GM04503 (cell line): Measurements from ENCODE around the gene FABP1.

Experiments used
- DNase-seq: peaks from one replicate; pipeline ENCODE4 v3.0.0-alpha.2; 2012; ENCODE audit warnings: low read depth

FABP1 gene

DNA sequence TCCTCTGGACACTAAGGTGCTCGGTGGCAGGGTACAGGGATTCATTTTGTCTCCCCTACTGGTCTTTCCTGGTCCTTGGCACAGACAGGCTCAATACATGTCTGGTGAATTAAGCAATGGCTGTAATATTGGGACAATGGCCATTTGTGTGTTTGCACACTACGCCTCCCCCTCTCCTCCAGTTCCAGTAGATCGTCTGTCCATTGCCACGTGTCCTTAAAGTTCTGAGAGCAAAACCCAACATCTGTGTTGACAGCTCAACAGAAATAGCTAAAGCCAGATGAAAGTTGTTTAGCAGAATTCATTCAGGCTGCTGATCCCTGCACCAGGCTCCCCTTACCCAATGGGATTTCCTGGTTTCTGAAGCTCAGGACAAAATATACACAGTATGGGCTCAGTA, 9.0 kb upstream of the FABP1 start:
- DNase-seq = no peak

DNA sequence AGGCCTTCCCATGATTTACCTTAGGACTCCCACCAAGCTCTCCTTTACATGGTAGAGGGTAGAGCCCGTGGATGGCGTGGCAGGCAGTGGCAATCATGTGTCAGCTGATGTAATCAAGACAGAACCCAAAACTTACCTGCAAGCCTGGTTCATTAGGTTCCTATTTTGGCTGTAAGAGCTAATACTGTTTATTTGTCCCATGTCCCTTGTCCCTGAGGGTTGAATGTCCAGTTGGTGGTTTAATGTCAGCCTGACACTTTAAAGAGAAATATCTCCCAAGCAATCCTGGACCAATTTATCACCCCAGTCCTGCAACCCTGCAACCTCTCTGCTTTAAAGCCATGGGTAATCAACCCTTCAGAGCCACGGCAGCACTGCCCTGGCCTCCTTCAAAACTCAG, 6.0 kb upstream of the FABP1 start:
- DNase-seq = no peak

DNA sequence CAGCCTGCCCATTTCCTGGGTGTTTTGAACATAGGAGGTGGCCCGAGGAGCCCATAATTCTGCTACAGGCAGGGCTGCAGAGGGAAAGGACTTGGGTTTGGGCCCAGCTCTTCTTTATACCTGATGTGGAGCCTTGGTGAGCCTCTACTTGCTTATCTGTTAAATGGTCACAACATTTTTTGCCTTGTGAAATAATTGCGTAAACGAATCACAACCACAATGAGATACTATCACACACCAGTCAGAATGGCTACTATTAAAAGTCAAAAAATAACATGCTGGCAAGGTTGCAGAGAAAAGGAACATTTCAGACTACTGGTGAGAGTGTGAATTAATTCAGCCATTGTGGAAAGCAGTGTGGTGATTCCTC, 4.1 kb upstream of the FABP1 start:
- DNase-seq = no peak

DNA sequence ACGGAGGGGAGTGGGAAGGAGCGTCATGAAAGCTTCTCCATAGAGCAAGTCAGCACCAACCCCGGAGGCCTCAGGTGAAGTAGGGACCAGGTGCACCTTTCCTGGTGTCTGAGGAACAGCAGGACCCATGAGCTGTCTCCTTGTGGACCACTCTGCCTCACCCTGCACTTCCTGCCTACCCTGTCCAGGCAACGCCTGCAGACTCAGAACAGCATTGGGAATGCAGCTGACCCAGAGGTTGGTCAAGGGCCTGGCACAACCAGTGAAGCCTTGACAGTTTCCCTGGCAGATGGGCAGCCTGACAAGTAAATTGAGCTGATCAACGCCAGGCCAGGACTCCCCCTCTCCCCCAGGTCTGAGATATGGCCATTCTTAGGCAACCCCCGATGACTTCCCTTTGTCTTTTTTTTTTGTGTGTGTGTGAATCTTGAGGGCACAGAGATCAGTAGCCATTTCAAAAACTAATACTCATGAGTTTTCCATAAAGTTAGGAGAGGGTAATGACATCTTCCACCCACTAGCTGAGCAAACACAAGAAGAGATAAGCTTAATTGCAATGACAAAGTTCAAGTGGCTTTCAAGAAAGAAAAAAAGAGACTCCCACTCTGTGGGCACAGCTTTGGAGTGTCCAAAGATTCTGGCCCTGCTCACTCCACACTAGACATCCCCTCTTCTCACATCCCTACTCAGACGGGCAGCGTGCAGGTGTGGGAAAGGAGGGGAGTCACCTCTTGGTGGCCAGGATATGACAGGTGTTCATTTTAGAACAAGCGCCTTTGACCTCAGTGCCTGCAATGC, 3.5 kb upstream of the FABP1 start:
- DNase-seq = no peak

DNA sequence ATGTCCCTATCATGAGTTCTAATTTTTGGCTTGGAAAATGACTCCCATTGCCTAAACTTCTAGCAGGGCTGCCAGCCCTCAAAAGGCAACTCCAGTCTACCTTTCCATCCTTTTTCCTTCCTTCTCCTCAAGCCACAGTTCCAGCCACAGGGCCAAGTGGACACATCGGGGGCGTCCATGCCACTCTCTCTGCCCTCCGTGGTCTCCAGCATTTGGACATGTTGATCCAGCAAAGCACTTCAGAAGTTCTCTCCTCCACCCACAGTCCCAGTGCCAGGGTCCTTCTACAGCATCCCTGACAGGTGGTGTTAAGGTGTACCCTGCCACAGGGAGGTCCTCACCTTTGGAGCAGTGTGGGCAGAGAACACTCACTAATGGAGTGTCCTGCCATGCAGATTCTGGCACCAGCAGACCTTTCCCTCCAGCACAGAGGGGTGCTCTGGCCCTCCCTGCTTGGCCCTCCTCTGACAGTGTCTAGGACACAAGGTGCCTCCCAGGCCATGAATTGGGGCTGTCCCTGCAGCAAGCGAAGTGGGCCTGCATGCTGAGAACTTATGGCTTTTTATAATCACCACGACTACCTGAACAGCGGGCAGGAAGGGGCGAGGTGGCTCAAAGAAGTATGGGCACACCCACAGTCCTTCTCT, 1.6 kb upstream of the FABP1 start:
- DNase-seq = no peak

DNA sequence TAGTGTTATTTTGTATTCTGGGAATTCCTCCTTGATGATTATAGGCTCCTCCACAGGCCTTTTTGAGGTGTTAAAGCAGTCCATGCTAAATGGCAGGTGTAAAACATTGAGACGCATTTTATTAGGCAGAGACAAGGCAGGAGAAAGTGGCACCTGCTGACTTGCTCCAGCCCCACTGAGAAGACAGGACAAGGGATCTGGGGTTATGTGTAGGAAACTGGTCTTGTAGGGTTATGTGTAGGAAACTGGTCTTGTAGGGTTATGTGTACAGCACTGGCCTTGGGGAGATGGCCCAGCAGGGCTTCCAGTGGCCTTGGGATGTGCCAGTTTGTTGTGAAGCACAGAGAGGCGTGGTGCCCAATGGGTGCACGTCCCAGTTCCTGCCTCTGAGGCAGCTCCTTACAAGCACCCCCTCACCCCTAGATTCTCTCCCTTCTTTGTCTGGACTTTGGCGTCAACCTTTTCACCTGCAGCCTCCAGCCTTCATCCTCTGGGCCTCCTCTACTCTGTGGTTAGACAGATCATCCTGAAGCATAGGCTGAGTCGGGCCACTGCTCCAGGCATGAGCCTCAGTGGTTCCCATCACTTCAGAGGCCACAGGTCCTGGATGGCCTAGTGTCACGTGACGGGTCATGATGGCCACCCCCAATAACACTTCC, 921 bp upstream of the FABP1 start:
- no peak for DNase-seq

DNA sequence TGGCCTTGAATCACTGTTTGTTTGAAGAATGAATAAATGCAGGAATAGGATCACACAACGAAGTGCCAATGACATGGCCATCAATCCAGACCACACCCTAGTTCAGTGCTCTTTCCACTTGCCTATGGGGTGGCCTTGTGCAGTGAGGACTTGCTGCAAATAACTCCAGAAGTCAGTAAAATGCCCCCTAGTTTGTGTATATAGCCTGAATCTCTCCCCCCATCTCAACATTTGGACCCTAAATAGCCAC, 299 bp downstream of the FABP1 start:
- no peak for DNase-seq

DNA sequence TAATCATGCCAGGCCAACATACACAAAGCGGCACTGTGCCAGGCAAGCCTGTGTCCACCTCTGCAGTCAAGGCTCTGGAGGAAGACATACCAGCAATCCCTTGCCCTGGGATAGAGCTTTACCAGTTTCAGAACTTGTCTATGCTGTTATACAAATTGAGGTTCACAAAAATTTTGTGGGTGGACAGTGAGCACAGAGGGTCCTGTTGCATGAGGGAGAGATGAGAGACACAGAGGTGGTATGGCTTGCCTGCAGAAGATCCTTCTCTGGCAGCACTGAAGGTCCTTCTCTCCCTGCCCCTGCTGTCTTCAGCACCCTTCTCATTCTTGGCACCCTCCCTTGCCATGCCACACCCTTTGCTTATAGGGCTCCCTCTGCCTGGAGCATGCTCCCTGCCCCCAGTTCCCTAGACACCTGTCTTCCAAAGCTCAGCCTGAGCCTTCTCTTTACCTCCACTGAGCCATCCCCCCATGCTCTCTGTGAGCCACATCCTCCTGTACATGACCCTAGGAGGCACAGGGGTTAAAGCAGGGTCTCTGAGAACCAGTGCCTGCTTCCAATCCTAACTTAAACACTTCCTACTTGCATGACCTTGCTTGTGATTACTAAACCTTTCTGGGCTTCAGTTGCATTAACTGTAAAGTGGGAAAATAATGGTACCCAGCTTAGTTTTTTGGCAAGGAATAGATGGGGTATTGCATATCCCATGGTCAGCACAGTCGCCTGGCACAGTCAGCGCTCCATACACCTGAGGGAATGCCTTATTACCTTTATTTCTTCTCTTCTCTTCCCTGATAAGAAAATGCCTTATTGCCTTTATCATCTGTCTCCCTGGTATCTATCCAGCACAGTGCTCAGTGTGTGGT, 857 bp downstream of the FABP1 start:
- no peak for DNase-seq

DNA sequence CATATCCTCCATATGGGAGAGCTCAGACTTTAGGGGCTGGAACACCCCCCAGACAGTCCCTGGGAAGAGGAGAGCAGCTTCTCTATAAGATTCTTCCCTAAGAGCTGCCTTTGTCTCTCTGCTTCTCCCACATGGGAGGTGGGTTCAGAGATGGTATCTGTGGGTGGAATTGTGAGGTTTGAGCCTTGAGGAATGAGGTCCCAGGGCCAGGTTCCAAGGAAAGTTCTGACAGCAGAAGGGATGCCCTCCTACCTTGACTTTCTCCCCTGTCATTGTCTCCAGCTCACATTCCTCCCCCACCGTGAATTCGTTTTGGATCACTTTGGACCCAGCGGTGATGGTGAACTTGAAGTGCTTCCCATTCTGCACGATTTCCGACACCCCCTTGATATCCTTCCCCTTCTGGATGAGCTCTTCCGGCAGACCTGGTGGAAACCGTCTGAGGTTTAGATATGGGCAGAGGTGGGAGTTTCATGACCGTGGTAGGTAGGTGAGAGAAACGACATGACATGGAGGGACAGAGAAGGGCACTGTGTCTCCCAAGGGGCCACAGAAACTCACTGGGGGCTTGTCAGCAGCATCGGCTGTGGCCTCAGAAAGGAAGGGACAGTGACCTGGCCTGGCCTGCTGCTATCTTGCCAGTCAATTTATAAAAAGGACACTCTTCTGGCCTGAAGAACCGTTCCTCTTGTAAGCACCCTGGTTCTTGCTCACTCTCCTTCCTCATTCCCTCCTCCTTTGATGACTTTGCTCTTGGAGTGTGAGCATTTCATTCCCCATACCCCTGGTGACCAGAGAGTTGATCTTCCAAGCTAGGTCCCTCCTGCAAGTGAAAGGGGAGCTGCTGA, 1.7 kb downstream of the FABP1 start:
- DNase-seq = no peak

DNA sequence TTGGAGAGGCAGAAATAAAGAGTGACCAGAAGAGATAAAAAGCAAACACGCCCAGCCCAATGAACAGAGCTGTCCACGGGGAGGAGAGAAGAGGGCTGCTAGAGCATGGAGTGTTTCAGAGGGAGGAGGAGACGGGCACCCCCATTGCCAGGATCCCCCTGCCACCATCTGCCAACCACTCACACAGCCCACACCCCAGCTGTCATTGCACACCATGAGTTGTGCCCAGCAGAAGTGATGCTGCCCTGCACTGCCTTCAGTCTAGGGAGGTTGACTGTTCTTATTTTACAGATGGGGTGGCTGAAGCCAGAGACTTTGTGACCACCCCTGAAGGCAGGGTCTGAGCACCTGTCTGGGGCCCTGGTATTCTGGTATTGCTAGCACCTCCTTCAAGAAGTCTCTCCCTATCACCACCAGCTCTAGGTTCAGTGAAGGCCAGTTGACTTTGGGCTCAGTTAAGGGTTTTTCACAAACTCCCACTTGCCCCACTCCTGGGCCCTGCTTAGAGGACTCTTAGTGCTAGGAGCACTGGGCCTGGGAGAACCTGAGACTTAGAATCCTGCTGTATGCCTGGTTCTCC, 2.4 kb downstream of the FABP1 start:
- no peak for DNase-seq

DNA sequence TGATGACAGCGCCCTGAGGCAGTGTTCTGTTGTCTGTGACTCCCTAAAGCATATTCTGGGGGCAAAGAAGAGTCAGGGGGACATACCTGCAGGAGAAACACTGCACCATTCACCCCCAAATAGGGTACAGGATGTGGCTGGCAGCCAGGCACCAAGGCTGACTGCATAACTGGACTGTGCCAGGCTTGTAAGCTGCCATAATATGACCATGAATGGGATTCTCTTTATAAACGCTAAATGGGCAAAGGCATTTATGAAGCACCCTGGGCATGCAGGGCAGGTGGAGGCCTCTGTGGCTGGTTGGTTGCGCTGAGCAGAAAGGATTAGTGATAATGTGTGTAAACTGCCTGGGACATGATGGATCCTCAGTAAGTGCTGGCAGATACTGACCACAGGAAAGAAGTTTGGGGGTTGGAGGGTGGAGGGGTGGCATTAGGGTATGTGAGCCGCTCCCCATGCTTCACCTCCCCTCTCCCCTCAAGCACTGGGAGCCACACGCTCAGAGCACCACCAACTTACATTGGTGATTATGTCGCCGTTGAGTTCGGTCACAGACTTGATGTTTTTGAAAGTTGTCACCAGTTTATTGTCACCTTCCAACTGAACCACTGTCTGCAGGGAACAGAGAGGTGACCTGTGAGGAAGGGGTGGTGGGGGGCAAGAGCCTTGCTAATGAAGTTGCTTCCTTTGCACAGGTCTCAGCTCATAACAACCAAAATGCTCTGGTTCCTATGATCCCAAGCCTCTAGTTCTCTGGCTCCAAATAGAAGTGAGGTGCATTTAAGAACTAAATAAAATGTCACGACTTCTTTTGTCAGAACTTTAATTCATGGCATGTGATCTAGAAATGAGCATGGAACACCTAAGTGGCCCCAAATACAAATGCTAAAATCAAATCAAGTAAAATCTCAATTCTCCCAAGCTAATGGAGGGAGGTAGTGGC, 3.6 kb downstream of the FABP1 start:
- no peak for DNase-seq

DNA sequence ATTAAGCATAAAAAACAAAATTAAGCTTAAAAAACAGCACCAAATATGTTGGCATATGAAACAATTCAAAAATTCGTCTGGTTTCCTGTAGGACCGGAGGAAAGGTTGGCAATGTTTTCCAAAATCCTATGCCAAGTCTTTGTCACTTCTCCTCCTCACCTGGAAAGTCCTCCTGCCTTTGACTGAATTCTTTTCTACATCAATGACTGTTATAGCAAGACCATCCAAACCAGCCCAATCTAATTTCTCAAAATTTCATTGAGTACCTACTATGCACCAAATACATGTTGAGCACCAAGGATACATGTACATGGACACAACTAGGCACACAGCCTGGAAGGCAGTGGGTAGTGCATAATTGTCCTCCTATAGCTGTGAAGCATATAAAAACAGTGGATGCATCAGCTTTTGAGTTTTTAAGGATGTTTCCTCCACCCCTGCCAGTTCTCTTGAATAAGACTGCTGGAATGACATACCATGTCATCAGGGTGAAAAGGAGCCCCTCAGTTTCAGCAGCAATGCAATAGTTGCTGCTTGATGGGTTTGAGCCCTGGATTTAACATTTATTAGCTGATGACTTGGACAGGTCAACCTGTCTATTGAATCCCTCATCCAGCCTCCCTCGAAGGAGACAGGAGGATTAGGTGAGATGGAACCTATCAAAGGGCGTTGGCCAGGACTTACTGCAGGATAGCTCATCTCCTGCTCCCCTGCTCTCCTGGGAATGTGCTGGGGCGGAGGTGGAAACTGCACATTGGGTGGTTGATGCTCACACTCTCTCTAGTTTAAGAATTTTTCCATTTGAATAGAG, 4.5 kb downstream of the FABP1 start:
- DNase-seq = no peak

DNA sequence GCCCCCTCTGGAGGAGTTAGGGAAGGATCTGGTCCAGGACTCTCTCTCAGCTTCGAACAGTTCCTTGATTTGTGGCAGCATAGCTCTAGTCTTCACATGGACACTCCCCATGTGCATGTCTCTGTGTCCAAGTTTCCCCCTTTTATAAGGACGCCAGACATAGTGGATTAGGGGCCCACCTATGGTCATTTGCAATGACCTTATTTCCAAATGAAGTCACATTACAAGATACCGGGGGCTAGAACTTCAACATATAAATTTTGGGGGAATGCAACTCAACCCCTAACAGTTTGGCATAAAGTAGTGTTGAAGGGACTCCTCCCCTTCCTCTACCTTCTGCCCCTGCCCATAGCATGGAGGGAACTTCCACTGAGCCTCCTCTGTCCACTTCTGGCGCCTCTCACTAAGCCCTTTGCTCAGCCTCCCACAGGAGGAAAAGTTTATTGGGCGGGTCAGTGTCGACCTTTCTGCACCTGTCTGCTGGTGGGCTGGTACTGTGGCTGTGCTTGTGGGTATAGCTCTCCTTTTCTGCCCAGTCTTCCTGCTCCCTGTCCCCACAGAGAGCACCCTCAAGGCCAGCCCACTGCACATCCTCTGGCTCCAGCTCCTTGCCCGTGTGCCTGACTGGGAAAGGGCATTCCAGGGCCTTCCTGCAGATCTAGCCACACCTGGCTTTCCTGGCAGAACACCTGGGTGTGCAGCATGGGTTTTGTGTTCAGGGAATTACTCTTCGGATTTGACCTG, 5.5 kb downstream of the FABP1 start:
- DNase-seq = no peak

DNA sequence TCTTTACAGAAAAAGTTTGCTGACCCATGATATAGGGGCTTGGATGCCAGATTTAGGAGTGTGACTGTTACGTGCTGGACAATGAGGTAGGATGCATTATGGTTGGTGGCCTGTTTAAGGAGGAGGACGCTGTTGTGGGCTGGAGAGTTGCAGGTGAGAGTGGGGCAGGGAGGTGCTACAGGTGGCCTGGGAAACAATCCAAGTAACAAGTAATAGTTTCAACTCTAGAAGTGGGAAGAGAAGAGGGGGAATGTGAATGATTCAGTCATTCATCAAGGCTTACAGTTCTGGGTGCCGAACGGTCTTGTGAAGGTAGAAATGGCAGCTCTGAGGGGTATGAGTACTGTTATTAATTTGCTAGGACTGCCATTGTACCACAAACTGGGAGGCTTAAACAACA, 6.2 kb downstream of the FABP1 start:
- no peak for DNase-seq

DNA sequence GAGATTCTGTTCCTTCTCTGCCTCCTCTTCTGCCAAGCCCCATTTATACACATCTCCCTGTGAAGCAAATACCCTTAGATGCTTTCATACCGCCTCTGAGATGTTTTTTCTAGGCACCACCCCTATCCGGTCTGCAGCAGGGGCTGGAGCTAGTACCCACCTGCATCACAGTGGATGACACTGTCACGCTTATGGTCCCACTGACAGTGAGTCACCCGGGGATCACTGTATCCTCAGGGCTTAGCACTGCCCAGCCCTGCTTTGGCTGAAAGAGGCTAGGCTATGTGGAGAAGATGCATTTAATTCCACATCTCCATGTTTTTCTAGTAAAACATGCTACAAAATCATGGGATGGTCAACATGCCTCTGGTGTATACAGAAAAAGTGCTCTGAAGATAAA, 9.9 kb downstream of the FABP1 start:
- DNase-seq = no peak

DNA sequence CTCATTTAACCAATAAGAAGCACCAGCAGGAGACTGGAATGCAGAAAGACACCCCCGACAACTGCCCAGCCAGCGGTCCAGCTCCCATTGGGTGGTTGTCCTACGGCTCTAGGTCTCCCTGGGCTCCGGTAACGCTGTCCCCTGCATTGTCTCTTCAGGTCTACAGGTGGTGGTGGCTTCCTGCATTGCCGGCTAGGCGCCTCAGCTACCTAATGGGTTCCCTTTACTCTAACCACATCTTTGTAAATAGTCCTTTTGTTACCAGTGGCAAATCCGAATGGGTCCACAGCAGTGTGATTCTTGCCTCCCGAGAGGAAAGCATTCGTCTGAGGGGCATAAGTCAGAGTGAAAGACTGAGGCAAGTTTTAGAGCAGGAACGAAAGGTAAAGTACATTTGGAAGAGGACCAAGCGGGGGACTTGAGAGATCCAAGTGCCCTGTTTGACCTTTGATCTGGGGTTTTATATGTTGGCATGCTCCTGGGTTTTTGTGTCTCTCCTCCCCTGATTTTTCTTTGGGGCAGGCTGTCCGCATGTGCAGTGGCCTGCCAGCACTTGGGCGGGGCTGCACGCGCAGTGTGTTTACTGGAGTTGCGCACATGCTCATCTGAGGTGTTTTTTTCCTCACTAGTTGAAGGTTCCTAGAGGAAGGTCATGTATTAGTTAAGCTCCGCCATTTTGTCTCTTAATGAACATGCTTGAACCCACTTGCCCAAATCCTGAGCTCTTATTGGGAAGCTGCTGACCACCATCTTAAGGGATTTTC, 11.0 kb downstream of the FABP1 start:
- no peak for DNase-seq

DNA sequence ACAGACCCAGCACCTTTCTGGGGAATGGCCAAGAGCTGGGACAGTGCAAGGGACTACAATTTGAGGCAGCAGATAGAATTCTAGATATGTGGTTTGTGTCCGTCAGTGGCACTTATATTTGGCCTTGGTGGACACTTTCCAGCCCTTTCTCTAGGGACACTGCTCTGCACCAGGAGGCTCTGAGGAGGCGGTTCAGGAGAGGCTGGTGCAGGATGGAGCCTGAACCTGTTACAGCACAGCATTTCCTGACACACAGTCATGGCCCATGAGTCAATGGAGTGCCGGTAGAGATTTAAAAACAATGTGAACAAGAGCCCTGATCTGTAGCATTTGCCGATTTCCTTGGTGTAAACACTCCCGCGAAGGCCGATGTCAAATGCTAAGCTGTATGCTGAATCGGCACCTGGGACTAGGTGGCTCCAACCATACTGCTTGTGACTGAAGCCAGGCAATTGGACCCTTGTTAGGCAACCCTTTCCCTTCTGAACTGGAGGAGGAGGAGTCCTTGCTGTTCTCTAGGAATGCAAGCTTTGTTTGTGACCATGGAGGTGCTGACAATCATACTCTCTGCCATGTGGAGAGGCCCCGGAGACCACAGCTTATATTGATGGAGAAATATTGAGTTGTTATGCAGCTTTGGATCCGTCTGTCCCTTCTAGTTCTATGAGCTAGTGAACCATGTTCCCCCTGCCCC, 11.9 kb downstream of the FABP1 start:
- no peak for DNase-seq
